ENCODE results near the gene TET3.

The TET3 gene

DNA sequence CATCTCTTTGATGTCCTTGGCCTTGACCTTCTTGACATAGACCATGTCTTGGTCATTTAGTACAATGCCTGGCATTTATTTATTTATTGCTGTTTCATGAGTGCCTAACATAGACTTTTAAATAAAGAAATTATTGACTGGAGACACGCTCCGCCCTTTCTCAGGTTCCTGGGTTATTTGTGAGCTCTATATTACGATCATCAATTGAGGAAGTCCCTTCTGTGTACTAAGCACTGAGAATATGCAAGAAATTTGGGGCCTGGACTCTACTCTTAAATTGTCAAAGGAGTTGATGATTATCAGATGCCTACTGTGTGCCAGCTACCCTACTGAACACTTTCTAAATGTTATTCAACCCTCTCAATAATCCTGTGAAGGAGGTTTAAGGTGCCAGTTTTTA lies 19.7 kb upstream of the TET3 start:
- DNase-seq: no peak

DNA sequence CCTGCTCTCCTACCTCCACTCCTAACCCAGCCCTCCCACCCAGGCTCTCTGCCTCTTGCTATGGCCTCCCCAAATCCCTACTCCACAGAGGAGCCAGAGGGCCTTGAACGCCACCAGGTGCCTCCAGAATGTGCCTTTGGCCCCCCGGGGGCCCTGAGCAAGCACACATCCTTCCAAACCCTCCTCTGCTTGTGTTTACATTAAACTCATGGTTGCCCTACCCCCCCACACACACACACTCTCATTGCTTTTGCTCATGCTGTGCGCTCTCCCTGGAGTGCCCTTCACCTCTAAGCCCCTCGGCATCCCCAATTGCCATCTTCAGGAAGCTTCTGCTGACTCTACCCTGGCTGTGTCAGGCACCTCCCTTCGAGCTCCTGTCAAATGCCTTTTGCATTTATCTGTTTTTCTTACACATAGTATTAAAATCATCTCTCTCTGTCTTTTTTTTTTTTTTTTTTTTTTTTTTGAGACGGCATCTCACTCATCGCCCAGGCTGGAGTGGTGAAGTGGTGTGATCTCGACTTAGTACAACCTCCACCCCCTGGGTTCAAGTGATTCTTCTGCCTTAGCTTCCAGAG lies 16.3 kb upstream of the TET3 start:
- no peak for DNase-seq

DNA sequence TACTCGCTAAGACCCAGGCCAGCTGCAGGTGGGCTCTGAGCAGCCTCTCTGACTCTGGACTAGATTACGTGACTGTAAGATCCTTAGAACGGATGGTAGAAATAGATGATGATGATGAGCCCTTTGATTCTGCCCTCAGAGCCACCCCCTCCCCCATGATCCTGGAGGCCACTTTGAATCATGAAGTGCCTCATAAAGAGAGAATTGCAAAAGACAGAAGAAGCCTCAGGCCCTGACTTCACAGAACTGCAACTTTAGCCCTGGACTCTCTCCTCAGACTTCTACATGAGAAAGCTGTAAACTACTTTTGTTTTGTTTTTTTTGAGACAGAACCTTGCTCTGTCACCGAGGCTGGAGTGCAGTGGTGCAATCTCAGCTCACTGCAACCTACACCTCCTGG lies 15.4 kb upstream of the TET3 start:
- DNase-seq: no peak

DNA sequence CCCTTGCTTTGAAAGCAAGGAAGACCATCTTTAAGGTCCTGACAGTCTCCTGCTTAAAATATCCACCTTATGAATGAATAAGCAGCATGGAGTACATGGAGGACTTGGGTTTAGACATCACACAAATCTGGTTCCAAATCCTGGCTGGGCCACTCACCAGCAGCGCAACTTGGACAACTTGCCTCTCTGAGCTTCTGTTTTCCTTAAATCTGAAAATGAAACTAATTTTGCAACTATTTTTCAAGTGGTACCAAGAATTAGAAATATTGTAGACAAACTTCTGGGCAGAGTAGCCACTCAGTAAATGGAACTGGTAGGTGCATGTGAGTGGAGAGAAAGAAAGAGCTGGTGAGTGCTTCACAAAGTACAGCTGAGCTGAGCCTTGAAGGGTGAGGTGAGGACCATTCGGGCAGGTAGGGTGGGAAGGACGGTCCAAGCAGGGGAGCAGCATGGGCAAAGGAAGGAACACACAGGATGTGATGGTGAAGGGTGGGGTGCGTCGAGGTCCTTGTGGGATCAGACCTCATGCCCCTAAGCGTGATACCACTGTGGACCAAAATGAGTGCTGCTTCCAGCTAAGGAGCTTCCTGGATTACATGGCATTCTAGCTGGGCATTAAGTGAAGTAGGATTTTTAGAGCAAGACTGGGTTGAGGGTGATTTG lies 14.4 kb upstream of the TET3 start:
- DNase-seq: no peak

DNA sequence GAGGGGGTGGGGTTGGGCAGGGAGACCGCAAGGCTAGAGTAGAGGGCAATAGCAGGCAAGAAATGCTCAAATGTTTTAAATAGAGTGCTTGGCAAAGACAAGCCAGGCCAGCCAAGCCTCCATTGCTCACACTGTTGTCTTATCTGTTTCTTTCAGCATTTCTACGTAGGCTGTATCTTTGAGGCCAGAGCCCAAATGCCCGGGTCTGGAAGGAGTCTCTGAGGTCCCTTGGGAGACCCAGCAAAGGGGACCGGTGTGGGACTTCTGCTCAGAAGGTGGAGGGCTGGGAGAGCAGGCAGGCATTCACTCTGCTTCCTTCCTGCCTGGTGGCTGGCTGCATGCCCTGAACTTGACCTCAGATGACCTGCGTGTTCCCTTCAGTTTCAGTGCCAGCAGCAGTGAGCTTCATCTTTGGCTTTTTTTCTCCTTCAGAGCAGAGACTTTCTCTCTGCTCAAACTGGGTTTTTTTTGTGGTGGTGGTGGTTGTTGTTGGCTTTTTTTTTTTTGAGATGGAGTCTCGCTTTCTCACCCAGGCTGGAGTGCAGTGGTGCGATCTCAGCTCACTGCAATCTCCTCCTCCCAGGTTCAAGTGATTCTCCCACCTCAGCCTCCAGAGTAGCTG lies 13.7 kb upstream of the TET3 start:
- DNase-seq: peak; percentile 73

DNA sequence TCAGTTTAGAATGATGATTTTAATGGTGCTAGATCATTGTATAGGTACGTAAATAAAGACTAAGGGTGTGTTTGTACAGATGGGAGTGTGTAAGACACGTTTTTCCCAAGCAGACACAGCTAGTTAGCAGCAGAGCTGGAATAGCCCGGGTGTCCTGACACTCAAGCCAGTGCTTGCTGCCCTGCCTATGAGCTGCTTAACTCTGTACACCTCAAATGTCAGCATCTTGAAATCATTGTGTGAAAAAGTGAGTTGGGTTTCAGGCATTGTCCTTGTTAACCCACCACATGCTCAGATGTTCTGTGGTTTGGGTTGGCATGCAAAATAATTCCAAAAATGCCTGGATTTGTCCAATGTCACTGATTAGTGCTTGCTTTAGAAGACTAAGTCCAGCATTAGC lies 13.0 kb upstream of the TET3 start:
- DNase-seq: no peak

DNA sequence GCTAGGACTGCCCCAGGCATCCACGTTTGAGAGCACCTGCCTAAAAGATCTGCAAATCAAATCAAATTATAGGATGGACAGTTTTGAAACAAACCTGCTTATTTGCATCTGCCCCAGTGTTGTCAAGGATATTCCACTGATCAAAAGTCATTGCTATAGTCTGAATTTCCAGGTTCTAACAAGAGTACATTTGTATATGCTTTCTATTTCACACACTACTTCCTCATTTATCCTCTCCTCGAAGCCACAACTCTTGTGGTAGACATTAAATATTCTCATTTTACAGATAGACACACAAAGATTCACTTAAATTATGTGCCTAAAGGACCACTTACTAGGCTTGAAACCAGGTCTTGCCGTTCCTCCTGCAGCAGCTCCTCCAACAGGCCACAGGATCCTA lies 11.9 kb upstream of the TET3 start:
- DNase-seq: no peak

DNA sequence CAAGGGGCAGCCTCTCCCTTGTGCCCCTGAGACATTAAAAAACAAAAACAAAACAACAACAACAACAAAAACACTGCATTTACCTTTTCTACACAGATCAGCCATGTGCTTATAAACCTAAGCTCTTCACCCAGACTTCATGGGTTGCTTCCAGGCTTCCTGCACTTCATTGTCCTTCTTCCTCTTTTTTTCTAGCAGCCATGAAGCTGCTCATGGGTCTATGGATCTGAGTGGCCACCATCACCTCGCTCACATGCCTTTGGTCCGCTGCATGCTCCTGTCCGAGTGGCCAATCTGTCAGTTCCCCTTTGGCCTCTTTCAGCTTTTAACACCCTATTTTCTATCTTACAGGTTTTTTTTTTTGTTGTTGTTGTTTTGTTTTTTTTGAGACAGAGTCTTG lies 9.0 kb upstream of the TET3 start:
- no peak for DNase-seq

DNA sequence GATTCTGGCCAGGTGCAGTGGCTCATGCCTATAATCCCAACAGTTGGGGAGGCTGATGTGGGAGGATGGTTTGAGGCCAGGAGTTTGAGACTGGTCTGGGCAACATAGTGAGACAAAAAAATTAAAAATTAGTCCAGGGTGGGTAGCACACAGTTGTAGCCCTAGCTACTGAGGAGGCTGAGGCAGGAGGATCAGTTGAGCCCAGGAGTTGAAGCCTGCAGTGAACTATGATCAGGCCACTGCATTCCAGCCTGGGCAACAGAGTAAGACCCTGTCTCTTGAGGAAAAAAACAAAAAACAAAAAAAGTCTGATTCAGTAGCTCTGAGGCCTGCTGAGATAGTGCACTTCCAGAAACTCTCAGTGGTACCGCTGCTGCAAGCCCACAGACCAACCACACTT lies 7.9 kb upstream of the TET3 start:
- DNase-seq: no peak

DNA sequence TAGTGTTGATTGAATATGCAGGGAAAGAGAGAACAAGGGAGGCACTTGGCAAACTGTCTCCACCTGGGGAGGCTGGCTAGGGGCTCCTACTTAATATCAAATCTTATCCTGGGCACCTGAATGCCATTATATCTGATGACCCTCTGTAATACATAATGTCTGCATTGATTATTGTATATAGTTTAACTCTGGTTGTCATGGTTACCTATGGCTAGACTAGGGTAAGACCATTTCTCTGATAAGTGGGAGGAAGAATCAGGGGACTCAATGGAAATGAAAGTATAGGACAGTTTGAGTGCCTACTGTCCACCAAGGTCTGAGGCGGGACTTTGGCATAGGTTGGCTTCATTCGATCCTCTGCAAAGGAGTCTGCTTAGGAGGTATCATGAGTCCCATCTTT lies 7.2 kb upstream of the TET3 start:
- no peak for DNase-seq

DNA sequence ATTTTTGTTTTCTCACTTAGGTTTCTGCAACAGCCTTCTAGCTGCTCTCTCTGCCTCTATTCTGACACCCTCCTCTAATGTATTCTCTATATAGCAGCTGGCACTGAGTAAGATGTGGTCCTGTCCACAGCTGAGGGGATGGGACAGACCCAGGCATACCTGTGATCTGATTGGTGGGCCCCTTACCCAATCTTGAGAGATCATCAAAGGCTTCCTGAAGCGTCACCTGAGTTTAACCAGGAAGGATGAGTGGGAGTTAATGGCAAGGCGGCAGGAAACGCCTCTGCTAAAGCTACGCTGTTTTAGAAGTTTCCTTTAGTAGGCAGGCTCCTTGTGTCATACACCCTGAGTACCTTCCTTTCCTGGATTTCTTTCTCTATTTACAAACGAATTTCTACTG lies 5.7 kb upstream of the TET3 start:
- peak; percentile 80 for DNase-seq

DNA sequence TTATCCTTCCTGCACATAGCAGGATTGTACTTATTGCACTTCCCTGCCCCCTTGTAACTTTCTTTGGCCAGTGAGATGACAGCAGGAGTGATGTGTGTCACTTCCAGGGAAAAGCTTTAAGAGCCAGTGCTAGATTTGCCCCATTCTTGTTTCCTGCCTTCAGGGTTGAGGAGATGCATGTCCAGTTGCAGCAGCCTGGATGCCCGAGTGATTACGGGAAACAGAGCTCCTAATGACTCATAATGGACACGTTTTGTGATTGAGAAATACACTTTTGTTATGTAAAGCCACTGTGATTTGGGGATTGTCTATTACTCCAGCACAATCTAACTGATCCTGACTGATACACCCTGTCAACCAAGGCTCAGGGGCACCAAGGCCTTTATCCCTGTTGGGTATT lies 5.0 kb upstream of the TET3 start:
- DNase-seq: no peak

DNA sequence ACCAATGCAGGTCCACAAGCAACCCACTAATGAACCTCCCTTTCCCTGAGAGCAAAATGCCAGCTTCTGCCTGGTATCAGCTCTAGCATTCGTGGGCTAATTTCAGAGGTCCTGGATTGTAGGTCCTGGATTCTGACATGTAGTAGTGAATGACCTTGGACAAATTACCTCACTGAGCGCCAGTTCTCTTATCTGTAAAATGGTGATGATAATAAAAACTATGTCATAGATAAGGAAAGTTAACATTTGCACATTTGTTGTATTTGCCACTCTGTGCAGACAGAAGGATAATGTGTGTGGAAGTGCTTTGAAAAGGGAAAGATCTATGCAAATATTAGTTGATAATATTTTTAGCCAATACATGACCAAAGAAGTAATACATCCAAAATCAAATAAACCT lies 4.1 kb upstream of the TET3 start:
- no peak for DNase-seq

DNA sequence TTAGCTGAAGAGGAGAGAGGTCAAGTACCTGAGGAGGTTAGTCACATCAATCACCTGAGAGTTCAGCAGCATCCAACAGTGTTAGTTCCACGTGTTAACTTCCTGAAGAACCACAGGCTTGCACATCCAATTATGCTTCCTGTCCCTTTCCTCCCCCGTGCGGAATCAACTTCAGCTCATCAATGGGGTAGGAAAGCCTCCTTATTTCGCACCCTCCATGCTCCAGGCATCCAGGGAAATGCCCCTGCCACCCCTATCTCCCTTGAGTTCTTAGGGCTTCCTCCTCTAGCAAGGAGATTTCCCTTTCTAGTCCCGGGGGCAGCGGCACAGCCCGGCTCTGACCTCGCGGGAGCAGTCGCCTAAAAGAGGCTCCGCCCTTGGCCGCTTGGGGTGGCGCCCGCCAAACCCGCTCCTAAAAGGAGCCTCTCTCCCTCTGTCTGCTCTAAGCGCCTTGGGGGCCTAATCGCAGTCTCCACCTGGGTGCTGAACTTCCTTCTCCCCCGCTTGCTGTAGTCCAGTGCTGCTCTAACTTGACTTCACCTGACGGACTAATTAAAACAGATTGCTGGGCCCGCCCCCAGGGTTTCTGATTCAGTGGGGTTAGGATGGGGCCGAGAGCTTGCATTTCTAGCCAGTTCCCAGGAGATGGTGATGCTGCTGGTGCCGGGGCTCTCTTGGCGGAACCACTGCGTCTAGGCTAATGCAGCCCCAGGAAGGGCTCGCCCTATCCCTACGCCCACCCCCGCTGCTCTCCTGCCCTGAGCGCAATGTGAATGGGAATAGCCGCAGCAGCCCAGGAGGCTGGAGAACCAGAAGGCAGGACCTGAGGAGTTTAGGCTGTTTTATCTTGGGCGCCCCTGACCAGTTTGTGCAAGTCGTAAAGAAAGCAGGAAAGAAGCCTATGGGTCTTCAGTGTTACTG lies 3.4 kb upstream of the TET3 start:
- DNase-seq: peak; percentile 43

DNA sequence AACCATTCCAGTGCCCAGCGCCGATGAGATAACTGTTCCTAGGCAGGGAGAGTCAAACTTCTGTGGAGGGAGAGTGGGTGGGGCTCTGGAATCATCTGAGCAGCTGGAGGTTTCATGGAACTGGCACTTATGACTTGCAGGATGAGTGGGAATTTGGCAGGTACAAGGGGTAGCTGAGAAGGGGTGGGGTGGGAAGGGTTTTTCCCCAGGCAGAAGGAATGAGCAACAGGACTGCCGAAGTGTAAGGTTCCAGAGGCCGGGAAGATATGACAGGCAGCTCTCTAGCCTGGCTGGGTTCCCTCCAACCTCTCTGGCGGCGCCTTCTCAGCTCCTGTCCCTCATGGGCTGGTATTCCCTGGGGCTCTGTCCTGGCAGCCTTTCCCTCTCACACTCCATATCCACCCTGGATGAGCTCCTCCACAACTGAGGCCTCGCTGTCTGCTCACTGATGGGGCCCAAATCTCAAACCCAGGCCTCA lies 2.5 kb upstream of the TET3 start:
- DNase-seq: no peak

DNA sequence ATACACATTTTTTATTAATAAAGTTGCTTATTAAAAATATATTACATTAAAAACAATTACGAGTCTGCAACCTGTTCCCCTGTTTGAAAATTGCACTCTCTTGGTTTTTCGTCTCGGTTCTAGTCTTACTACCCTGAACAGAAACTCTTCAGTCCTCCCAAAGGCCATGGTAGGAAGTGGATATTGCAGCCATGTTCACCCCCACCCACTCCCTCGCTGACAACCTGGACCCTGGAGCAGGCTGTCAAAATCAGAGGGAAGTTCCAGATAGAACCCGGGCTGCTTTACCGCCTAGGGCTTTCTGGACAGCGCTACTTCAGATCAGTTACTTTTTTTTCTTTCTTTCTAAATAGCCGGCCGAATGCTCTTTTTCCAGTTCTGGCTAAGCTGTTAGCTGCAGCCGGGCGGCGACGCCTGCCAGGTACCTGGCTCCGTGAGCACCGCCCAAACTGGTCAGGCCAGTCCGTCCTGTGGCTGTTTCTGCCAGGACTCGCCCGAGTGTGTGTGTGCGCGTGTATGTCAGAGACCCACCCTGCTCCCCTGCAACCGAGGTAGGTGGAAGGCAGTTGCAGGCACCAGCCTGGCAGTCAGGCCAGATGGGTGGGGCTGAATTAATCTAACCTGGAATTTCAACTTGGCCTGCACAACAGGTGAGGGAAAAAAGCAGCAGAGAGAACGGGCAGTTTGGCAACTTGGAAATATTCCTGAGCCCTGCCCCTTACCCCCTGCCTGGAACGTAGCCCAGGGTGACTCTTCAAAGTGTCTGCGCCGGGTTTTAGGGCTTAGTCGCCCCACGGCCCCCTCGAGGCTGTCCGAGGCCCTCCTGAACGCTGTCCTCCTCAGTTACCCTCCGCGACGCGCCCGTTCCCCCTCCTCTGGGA lies 1.1 kb upstream of the TET3 start:
- DNase-seq: no peak

DNA sequence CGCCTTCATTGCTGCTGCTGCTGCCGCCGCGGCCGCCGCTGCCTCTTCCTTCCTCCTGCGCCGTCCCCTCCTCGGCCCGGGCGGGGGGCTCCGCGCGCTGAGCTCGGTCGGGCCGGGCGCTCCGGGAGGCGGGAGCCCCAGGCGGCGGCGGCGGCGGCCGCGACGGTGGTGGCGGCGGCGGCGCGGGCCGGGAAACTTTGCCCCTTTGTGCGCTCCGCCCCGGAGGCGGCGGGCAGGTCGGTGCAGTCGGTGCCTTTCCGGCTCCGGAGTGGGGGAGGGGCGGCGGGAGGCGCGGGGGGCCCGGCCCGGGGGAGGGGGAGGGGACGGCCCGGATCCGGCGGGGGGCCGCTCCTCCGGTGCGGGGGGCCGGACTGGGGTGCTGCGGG lies 205 bp downstream of the TET3 start:
- peak; percentile 80 for DNase-seq

DNA sequence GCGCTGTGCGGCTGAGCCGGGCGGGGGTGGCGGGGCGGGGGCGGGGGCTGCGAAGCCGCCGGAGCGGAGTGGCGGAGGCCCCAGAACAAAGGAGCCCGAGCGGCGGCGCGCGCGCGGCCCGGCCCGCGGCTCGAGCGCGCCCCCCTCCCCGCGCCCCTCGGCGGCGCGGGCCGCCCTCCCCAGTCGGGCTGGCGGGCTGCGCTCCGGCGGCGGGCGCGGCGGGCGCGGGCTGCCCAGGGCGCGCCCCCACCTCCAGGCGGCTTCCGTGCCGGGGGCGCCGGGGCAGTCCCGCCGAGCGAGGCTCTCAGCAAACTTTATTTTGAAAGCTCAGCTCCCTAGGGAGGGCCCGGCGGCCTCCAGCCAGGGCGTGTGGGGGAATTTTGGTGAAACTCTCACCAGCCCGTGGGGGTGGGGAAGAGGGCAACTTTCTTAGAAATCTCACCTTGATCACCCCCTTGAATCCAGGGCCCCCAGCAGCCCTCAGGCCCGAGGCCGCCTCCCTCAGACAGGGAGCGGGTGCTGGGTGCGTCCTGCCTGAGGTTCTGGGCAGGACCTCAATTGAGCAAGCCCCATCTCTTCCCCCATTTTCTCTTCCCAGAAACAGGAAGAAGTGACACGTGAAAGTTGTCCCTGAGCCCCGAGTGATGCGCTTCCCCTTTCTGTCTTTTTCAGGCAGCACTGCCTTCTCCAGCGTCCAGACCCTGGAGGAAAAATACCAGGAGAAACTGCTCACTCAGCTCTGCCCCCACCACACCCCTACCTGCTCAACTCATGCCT lies 786 bp downstream of the TET3 start:
- DNase-seq: no peak

DNA sequence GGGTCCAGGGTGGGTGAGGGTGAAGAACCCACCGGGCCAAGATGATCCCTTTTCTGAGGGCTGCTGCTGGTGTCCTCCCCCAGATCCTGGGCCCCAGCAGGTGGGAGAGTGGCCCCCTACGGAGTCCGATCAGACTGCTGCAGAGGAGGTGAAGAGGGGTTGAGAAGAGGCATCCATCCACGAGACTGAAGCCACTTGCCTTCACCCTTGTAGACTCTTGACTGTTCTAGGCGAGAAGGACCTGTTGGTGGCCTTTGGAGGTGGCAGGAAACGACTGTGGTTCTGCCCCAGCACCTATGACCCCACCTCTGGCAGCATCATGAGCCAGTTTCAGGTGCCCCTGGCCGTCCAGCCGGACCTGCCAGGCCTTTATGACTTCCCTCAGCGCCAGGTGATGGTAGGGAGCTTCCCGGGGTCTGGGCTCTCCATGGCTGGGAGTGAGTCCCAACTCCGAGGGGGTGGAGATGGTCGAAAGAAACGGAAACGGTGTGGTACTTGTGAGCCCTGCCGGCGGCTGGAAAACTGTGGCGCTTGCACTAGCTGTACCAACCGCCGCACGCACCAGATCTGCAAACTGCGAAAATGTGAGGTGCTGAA lies 1.5 kb downstream of the TET3 start:
- peak; percentile 61 for DNase-seq

DNA sequence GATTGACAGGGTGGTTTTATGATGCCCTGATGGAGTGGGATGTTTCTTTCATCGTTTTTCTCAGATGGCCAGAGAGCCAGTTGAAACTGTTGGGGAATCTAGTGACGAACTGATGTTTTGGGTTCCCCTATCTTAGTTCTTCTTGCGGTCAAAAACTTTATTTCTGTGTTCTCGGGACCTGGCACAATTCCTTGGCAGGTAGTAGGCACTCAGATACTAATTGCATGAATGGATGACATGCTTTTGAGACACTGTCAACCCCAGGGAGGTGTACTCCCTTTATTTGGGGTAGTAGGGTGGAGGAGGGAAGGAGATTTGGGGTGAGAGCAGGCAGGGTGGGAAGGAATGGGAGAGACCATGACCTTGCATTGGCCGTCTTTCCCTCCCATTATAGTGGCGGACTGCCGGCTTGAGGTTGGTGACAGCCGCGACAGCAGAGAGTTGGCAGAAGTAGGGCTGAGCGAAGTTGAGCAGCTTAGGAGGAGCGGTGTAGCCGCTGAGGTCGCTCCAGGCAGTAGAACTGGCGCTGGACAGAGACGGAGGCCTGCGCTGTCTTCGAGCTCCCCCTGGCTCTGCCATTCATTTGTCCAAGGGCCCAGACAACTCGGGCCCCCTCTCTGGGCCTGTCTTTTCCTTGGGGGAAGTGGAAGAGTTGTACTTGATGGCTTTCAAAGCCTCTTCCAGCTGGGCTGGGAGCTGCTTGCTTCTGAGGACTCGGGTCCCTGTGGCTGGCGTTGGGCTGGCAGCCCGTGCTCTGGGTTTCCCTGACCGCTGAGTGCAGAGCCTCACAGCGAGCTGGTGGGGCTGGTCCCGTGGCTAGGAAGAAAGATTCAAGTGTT lies 2.6 kb downstream of the TET3 start:
- peak; percentile 71 for DNase-seq
